ENCODE data around the gene CTPS2. TPM values are rescaled to one million over a fixed set of nuclear protein-coding genes. Genes with fewer than 3 reads are reported as not detected.

CTPS2 gene
- total RNA-seq, 1 experiment from 2014 or later = 3.8 TPM

GRCh38 chrX:16594490-16594889 is 118.0 kb downstream of the CTPS2 start:
- DNase-seq (ENCODE audit: low read depth, low spot score) = no peak
- H3K9me3 ChIP-seq (ENCODE audit: control insufficient read depth, insufficient read depth, low read depth, low read length) = no peaks in the 10 kb centered on the region
- ATAC-seq = no peak
- CTCF ChIA-PET = no interaction called here
- no peaks in the 10 kb centered on the region for H3K4me1 ChIP-seq (ENCODE audit: control insufficient read depth, insufficient read depth, low read length)
- no TSS peak for BruUV-seq (replicated peaks)
- intact Hi-C loops (cut with micrococcal nuclease; ENCODE audit: unreplicated experiment) = no loop called here
- no peak overlapping the region for H3K4me3 ChIP-seq (ENCODE audit: low read depth in 2 of 2, low read length in 2 of 2)
- TF ChIP-seq TCF7L2 (IDR thresholded peaks at IDR 0.05; ENCODE audit: low read depth, low read length) = no peak
- no peak for TF ChIP-seq CTCF (IDR thresholded peaks at IDR 0.05)
- no peak for TF ChIP-seq POLR2AphosphoS5 (IDR thresholded peaks at IDR 0.05; ENCODE audit: low read depth, low read length)
- no peak for TF ChIP-seq SIN3A (IDR thresholded peaks at IDR 0.05; ENCODE audit: borderline replicate concordance, insufficient read depth, low read depth, low read length)
- no peak for TF ChIP-seq REST (IDR thresholded peaks at IDR 0.05; ENCODE audit: insufficient read depth in 1 of 2, low read depth in 2 of 2, low read length in 1 of 2)
- POLR2A ChIA-PET = no interaction called here
- no peak overlapping the region for H3K27ac ChIP-seq (ENCODE audit: low read length)
- no peaks in the 10 kb centered on the region for H3K36me3 ChIP-seq (ENCODE audit: control insufficient read depth, insufficient read depth, low read length)
- no peaks in the 10 kb centered on the region for H3K27me3 ChIP-seq (ENCODE audit: control insufficient read depth, insufficient read depth, low read length)
- in situ Hi-C loops (cut with HindIII; ENCODE audit: low pct_unique_long_range_greater_than_20kb, low sequenced_read_pairs) = no loop called here

- CTCF ChIA-PET = no interaction called here
- Histone ChIP-seq H3K4me1 (ENCODE audit: control insufficient read depth, insufficient read depth, low read length) (no peaks in the 10 kb centered on the region), H3K4me3 (ENCODE audit: low read depth in 2 of 2, low read length in 2 of 2) (no peak overlapping the region), H3K27ac (ENCODE audit: low read length) (no peak overlapping the region), H3K36me3 (ENCODE audit: control insufficient read depth, insufficient read depth, low read length) (no peaks in the 10 kb centered on the region), H3K9me3 (ENCODE audit: control insufficient read depth, insufficient read depth, low read depth, low read length) (no peaks in the 10 kb centered on the region), H3K27me3 (ENCODE audit: control insufficient read depth, insufficient read depth, low read length) (no peaks in the 10 kb centered on the region)
- BruUV-seq (replicated peaks) = no TSS peak
- TF ChIP-seq TCF7L2 (IDR thresholded peaks at IDR 0.05; ENCODE audit: low read depth, low read length) (no peak), POLR2AphosphoS5 (IDR thresholded peaks at IDR 0.05; ENCODE audit: low read depth, low read length) (no peak), REST (IDR thresholded peaks at IDR 0.05; ENCODE audit: insufficient read depth in 1 of 2, low read depth in 2 of 2, low read length in 1 of 2) (no peak), CTCF (IDR thresholded peaks at IDR 0.05) (no peak), SIN3A (IDR thresholded peaks at IDR 0.05; ENCODE audit: borderline replicate concordance, insufficient read depth, low read depth, low read length) (no peak)
- intact Hi-C loops (cut with micrococcal nuclease; ENCODE audit: unreplicated experiment) = no loop called here
- DNase-seq (ENCODE audit: low read depth, low spot score) = no peak
- no peak for ATAC-seq
- in situ Hi-C loops (cut with HindIII; ENCODE audit: low pct_unique_long_range_greater_than_20kb, low sequenced_read_pairs) = no loop called here
- POLR2A ChIA-PET = no interaction called here
Measured at GRCh38 chrX:16593801-16594200, 118.7 kb downstream of the CTPS2 start.

Measured in Panc1 (cell line).